Activated CD8-positive, alpha-beta T cell treated with anti-CD3 and anti-CD28 coated beads for 36 hours (primary cell): ENCODE results near the gene S1PR5. TPM values are rescaled to one million over a fixed set of nuclear protein-coding genes. Genes with fewer than 3 reads are reported as not detected.

ENCODE experiments used
- ATAC-seq: fragments of 200-7000 bp; cut with Tn5 transposase; one replicate; pipeline ENCODE4 v1.10.0; 2021; ENCODE audit warnings: mild to moderate bottlenecking, moderate library complexity
- CTCF ChIA-PET: fragments of 350-600 bp; sonication (Branson Sonifier 250); formaldehyde crosslinking; loops from one replicate; lab custom pipeline; 2021; ENCODE audit warnings: antibody characterized with exemption; lab: Charles Lee
- POLR2A ChIA-PET: fragments of 350-600 bp; sonication (Branson Sonifier 250); formaldehyde crosslinking; loops from one replicate; lab custom pipeline; 2021; ENCODE audit warnings: antibody characterized with exemption; lab: Charles Lee
- DNase-seq: peaks from one replicate; pipeline ENCODE4 v3.0.0-alpha.2; 2020
- H3K27ac Mint-ChIP-seq: one replicate; pipeline ENCODE4 v1.8.0; 2021; ENCODE audit warnings: mild to moderate bottlenecking, mixed read lengths
- H3K27me3 Mint-ChIP-seq: one replicate; pipeline ENCODE4 v1.8.0; 2021; ENCODE audit warnings: mixed read lengths
- H3K36me3 Mint-ChIP-seq: one replicate; pipeline ENCODE4 v1.8.0; 2021; ENCODE audit warnings: low read depth, mixed read lengths
- H3K4me1 Mint-ChIP-seq: one replicate; pipeline ENCODE4 v1.8.0; 2021; ENCODE audit warnings: low read depth, mixed read lengths
- H3K4me3 Mint-ChIP-seq: one replicate; pipeline ENCODE4 v1.8.0; 2021; ENCODE audit warnings: mild to moderate bottlenecking, moderate library complexity, mixed read lengths
- H3K9me3 Mint-ChIP-seq: one replicate; pipeline ENCODE4 v1.8.0; 2021; ENCODE audit warnings: mixed read lengths
- CTCF ChIP-seq: fragments of 200-600 bp; IDR thresholded peaks from one replicate; pipeline ENCODE4 v1.8.0; 2022; ENCODE audit warnings: antibody characterized with exemption, mild to moderate bottlenecking
- intact Hi-C: fragments of 100-400 bp; cut with micrococcal nuclease; formaldehyde crosslinking; loops from one replicate; pipeline ENCODE4 v1.10.0; 2022
- microRNA-seq: library from miRNA; unstranded; fragments of <30 nt; microRNA quantifications from one replicate; pipeline ENCODE4 v1.2.0, GENCODE V29; 2022; ENCODE audit warnings: borderline microRNAs expressed, borderline replicate concordance
- total RNA-seq, 2 experiments: library from RNA; stranded (reverse); gene quantifications; one replicate each; pipeline ENCODE4 v1.2.3, GENCODE V29; 2021

The S1PR5 gene
- total RNA-seq, 2 experiments from 2014 or later: 0.81 to 1.1 TPM

GRCh38 chr19:10471909-10472308 lies 45.3 kb downstream of the S1PR5 start:
- H3K4me3 Mint-ChIP-seq: no peak overlapping the region
- H3K4me1 Mint-ChIP-seq: no peaks in the 10 kb centered on the region
- peak; percentile 19 for DNase-seq
- no peaks in the 10 kb centered on the region for H3K27me3 Mint-ChIP-seq
- no peaks in the 10 kb centered on the region for H3K9me3 Mint-ChIP-seq
- H3K27ac Mint-ChIP-seq: no peak overlapping the region
- intact Hi-C loops: loop anchor here (10.0 kb wide), 1 partner anchor 67 kb away; the partner anchor contains the start of gene CDC37
- TF ChIP-seq CTCF: peak; percentile 64
- ChIA-PET CTCF (interaction anchor here (0.8 to 2.0 kb wide), 3 partner anchors 12 to 334 kb away, joined by 3 to 10 read pairs (median 3); no protein-coding TSS in a partner anchor), POLR2A (interaction anchor here (0.7 kb wide), 1 partner anchor 16 kb away, joined by 3 read pairs; no protein-coding TSS in a partner anchor)
- ATAC-seq: peak; percentile 63
- peaks cover 1% of the 10 kb centered on the region for H3K36me3 Mint-ChIP-seq

GRCh38 chr19:10468133-10468532 lies 49.1 kb downstream of the S1PR5 start:
- POLR2A ChIA-PET: no interaction called here
- intact Hi-C loops: no loop called here
- no peak for ATAC-seq
- Mint-ChIP-seq H3K27ac (no peak overlapping the region), H3K9me3 (no peaks in the 10 kb centered on the region), H3K4me1 (no peaks in the 10 kb centered on the region), H3K27me3 (no peaks in the 10 kb centered on the region), H3K4me3 (no peak overlapping the region), H3K36me3 (peaks cover 12% of the 10 kb centered on the region)
- CTCF ChIA-PET: interaction anchor here (1.6 kb wide), 1 partner anchor 11 kb away, joined by 7 read pairs; no protein-coding TSS in a partner anchor
- TF ChIP-seq CTCF: no peak
- DNase-seq: no peak

DNA sequence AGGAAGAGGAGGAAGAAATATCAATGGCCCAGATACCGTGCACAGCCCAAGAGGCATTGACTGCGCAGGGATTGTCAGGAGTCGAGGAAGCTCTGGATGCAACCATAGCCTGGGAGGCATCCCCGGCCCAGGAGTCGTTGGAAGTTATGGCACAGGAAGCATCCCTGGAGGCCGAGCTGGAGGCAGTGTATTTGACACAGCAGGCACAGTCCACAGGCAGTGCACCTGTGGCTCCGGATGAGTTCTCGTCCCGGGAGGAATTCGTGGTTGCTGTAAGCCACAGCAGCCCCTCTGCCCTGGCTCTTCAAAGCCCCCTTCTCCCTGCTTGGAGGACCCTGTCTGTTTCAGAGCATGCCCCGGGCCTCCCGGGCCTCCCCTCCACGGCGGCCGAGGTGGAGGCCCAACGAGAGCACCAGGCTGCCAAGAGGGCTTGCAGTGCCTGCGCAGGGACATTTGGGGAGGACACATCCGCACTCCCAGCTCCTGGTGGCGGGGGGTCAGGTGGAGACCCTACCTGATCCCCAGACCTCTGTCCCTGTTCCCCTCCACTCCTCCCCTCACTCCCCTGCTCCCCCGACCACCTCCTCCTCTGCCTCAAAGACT lies 50.0 kb downstream of the S1PR5 start:
- H3K27ac Mint-ChIP-seq: no peak overlapping the region
- TF ChIP-seq CTCF: no peak
- intact Hi-C loops: no loop called here
- H3K9me3 Mint-ChIP-seq: no peaks in the 10 kb centered on the region
- peaks cover 12% of the 10 kb centered on the region for H3K36me3 Mint-ChIP-seq
- peaks cover 2% of the 10 kb centered on the region for H3K4me1 Mint-ChIP-seq
- DNase-seq: no peak
- no peaks in the 10 kb centered on the region for H3K27me3 Mint-ChIP-seq
- no peak overlapping the region for H3K4me3 Mint-ChIP-seq
- no peak for ATAC-seq
- CTCF ChIA-PET: interaction anchor here (1.6 to 2.1 kb wide), 2 partner anchors 11 to 12 kb away, joined by 7 to 14 read pairs; no protein-coding TSS in a partner anchor
- POLR2A ChIA-PET: no interaction called here

DNA sequence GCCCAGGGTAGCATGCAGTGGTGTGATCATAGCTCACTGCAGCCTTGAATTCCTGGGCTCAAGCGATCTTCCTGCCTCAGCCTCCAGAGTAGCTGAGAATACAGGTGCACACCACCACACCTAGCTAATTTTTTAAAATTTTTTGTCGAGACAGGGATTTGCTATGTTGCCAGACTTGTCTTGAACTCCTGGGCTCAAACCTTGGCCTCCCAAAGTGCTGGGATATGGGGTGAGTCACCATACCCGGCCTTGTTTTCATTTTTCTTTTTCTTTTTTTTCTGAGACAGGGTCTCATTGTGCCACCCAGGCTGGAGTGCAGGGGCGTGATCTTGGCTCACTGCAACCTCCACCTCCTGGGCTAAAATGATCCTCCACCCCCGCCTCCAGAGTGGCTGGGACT lies 52.8 kb downstream of the S1PR5 start:
- H3K9me3 Mint-ChIP-seq: no peaks in the 10 kb centered on the region
- H3K27me3 Mint-ChIP-seq: no peaks in the 10 kb centered on the region
- no peak for ATAC-seq
- peaks cover 15% of the 10 kb centered on the region for H3K36me3 Mint-ChIP-seq
- DNase-seq: no peak
- peaks cover 12% of the 10 kb centered on the region for H3K4me1 Mint-ChIP-seq
- no peak for TF ChIP-seq CTCF
- POLR2A ChIA-PET: interaction anchor here (0.6 kb wide), 1 partner anchor 274 kb away, joined by 3 read pairs; no protein-coding TSS in a partner anchor
- CTCF ChIA-PET: no interaction called here
- intact Hi-C loops: no loop called here
- no peak overlapping the region for H3K4me3 Mint-ChIP-seq
- H3K27ac Mint-ChIP-seq: no peak overlapping the region

Small RNA genes lying within 50 kb of the gene (microRNA-seq; reads per million reads assigned to microRNA genes)
- gene MIR1238: not detected

Other genes starting within 250 kb of the S1PR5 start
- 10 to 100 TPM; 35.5 to 37.2 TPM for gene ICAM1, start 246.3 kb downstream of the S1PR5 start, total RNA-seq
- gene ICAM4, start 230.5 kb downstream of the S1PR5 start, total RNA-seq: under 1 TPM; 0.36 to 0.54 TPM
- gene ICAM5, start 227.5 kb downstream of the S1PR5 start, total RNA-seq: 1 to 10 TPM; 5.0 to 5.3 TPM
- gene ZGLP1, start 207.6 kb downstream of the S1PR5 start, total RNA-seq: 1 to 10 TPM; 3.2 to 3.7 TPM
- 10 to 100 TPM in 1 of 2 experiments, 1 to 10 TPM in 1; 8.1 to 14.3 TPM for gene FDX2, start 201.4 kb downstream of the S1PR5 start, total RNA-seq
- gene RAVER1, start 183.9 kb downstream of the S1PR5 start, total RNA-seq: 100 to 1,000 TPM; 105 to 111 TPM
- gene ICAM3, start 177.8 kb downstream of the S1PR5 start, total RNA-seq: 100 to 1,000 TPM; 106 to 107 TPM
- gene TYK2, start 136.9 kb downstream of the S1PR5 start, total RNA-seq: 100 to 1,000 TPM; 143 TPM
- gene CDC37, start 113.9 kb downstream of the S1PR5 start, total RNA-seq: 100 to 1,000 TPM; 236 to 238 TPM
- 10 to 100 TPM; 24.6 to 25.5 TPM for gene PDE4A, start 96.9 kb downstream of the S1PR5 start, total RNA-seq
- 10 to 100 TPM; 44.7 to 55.0 TPM for gene KEAP1, start 14.1 kb downstream of the S1PR5 start, total RNA-seq
- gene ATG4D, start 26.5 kb upstream of the S1PR5 start, total RNA-seq: 10 to 100 TPM; 21.7 to 22.5 TPM
- gene KRI1, start 48.6 kb upstream of the S1PR5 start, total RNA-seq: 10 to 100 TPM; 50.0 to 58.3 TPM
- 10 to 100 TPM; 62.1 to 67.1 TPM for gene CDKN2D, start 51.5 kb upstream of the S1PR5 start, total RNA-seq
- gene AP1M2, start 69.9 kb upstream of the S1PR5 start, total RNA-seq: not detected
- 10 to 100 TPM; 66.0 to 71.4 TPM for gene SLC44A2, start 108.1 kb upstream of the S1PR5 start, total RNA-seq
- 100 to 1,000 TPM; 435 to 450 TPM for gene ILF3, start 136.9 kb upstream of the S1PR5 start, total RNA-seq
- gene QTRT1, start 184.0 kb upstream of the S1PR5 start, total RNA-seq: 10 to 100 TPM; 56.8 to 61.8 TPM
- 100 to 1,000 TPM; 151 to 153 TPM for gene DNM2, start 200.6 kb upstream of the S1PR5 start, total RNA-seq